A204.1 (cell line): Measurements from ENCODE around the gene CACNG6.
A peak's percentile ranks its signal among the peaks of the same experiment; 100 is the strongest.
"Not testable (repeated sequence)": the region's sequence is repeated elsewhere in the genome, so short reads cannot be mapped to it uniquely, and the experiment has no call there.

ENCODE experiments used
- FAIRE-seq: peaks from 2 replicates; lab custom pipeline; 2012; peaks lifted over from hg19 to GRCh38; lab: Jason Lieb, UNC

CACNG6 gene

DNA sequence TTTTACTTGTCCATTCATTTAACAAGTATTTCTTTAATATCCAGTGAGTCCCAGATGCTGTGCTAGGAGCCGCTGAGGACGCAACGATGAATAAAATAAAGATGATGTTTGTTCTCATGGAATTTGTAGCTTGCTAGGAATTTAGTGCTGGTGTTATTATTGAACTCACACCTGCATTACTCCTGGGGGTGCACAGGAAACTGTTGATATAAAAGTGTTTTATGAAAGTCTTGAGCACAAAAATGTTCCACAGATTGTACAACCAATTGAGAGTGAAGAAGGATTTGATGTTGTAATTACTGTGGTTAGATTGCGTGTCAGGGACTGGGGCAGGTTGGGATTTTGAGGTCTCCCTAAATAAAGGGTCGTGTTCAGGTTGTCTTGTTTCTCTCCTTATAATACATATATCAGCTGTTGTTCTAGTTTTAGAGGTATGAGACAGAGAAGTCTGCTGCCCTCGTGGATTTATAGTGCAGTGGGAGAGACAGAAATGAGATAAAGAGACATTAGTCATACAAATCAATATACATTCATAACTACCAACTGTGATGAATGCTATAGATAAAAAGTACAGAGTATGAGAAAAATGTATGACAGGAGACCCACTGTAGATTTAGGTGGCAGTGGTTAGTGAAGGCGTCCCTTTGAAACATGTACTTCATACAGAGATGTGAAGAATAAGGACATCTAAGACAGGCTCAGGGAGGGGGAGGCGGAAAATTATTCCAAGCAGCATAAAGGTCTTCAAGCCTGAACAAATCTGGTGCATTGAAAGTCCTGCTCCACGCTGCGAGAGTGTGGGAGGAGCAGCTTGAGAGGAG is 11.3 kb downstream of the CACNG6 start:
- FAIRE-seq = no peak

DNA sequence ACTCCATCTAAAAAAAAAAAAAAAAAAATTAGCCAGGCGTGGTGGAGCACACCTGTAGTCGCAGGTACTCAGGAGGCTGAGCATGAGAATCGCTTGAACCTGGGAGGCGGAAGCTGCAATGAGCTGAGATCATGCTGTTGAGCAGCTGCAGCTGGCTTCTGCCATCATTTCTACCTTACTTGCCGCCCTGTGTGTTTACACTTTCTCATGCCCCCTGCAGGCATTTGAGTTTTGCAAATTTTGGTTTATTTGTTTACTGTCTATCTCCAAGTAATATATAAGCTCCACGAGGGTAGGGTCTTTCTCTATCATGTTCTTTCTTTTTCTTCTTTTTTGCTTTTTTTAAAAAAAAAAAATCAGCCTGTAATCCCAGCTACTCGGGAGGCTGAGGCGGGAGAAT is 18.0 kb downstream of the CACNG6 start:
- FAIRE-seq = no peak

DNA sequence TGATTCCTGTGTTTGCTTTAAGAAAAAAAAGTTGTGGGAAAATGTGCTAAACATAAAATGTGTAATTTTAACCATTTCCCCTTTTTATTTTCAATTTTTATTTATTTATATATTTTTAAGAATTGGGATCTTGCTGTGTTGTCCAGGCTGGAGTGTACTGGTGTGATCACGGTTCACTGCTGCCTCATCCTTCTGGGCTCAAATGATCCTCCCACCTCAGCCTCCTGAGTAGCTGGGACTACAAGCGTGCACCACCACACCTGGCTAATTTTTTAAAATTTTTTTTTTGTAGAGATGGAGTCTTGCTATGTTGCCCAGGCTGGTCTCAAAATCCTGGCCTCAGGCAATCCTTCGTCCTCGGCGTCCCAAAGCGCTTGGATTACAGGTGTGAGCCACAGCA is 19.0 kb downstream of the CACNG6 start:
- FAIRE-seq = no peak

- no peak for FAIRE-seq
These were observed 20.2 kb downstream of the CACNG6 start for GRCh38 chr19:54011507-54012211.

DNA sequence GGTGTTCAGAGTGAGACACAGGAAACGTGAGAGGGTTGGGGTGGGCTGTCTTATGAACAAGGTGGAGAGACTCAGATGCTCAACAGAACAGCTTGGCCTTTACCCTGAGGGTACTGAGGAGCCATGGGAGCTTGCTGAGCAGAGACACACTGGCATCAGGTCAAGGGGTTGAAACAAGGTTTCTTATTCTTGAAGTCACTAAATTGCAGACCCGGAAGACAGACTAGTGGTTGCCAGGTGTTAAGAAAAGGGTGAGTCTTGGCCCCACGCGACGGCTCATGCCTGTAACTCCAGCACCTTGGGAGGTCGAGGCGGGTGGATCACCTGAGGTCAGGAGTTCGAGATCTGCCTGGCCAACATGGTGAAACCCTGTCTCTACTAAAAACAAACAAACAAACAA is 22.4 kb downstream of the CACNG6 start:
- no peak for FAIRE-seq

- no peak for FAIRE-seq
These were observed 23.6 kb downstream of the CACNG6 start for GRCh38 chr19:54014920-54015560.

DNA sequence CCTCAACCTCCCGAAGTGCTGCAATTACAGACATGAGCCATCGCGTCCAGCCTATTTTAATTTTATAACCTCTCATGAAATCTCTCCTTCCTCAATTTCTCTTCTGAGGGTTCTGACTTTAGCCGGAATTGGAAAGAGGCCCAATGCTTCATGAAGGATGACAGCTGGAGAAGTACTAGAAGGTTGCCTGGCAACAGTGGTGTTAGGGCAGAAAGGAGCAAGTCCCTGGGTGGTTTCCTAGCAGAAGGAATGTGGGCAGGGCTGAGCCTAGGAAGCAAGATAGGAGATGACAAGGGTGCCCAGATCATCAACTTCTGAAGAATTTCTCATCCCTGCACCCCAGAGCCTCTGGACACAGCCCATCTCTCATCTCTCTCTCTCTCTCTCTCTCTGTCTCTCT is 25.8 kb downstream of the CACNG6 start:
- FAIRE-seq = no peak

- no peak for FAIRE-seq
These were observed 29.9 kb downstream of the CACNG6 start for GRCh38 chr19:54021363-54021762.

- FAIRE-seq = no peak
These were observed 30.5 kb downstream of the CACNG6 start for GRCh38 chr19:54021932-54022331.

DNA sequence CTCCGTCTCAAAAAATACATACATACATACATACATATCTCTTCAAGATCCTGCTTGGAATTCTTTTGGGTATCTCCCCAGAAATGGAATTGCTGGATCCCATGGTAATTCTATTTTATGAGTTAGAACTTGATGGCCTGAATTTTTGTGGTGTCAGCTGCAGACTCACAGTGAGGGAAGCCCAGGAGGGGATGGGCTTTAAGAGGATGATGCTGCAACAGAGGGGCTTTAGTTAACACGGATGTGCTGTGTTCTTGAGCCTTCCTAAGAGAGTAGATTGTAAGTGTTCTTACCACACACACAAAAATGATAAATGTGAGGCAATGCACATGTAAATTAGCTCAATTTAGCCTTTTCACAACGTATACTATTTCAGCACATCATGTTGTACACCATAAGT is 31.8 kb downstream of the CACNG6 start:
- no peak for FAIRE-seq

DNA sequence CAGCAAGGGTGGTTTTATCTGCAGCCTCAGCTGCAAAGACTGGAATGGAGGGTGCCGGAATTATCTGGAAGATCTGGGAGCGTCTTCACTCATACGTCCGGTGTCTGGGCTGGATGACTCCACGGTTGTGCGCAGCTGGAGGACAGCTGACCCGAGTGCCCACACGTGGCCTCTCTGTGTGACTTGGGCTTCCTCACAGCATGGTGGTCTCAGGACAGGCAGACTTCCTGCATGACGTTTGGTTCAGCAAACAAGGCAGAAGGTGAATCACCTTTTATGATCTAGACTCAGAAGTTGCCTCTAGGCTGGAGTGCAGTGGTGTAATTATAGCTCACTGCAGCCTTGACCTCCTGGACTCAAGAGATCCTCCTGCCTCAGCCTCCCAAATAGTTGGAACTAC is 33.2 kb downstream of the CACNG6 start:
- no peak for FAIRE-seq

DNA sequence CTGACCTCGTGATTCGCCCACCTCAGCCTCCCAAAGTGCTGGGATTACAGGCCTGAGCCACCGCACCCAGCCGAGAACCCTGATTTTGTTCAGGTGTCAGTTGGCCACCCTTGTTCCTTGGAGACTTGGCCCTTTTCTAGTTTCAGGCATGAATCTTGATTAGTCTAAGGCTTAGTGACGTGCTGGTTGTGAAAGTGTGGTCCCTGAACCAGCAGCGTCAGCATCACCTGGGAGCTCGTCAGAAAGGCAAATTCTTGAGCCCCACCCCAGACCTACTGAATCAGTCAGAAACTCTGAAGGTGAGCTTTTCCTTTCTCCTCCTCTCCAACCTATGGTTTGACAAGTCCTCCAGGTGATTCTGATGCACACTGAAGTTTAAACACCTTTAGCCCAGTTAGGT is 35.2 kb downstream of the CACNG6 start:
- FAIRE-seq = no peak

- no peak for FAIRE-seq
These were observed 37.9 kb downstream of the CACNG6 start for GRCh38 chr19:54029301-54029700.

DNA sequence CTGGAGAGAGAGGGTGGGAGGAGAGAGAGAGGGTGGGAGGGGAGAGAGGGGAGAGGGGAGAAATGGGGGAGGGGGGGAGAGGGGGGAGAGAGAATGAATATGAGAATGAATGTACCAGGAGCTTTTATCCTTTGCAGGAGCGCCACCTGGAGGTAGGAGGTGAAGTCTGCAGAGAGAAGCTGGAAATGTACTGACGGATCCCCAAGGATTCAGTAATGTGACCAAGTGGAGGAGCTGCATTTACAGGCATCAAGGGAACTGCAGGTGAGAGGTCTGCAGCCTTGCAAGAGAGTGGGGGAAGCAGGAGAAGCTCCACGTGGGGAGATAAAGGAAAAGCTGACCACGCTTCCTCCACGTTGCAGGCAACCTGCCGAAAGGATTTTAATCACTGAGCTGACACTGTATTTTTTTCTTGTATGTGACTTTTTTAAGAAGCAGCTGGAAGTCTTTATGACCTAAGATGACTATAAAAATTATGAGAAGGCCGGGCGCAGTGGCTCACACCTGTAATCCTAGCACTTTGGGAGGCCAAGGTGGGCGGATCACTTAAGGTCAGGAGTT is 38.6 kb downstream of the CACNG6 start:
- FAIRE-seq = no peak

- peak; percentile 23 for FAIRE-seq
These were observed 39.6 kb downstream of the CACNG6 start for GRCh38 chr19:54030895-54031586.

DNA sequence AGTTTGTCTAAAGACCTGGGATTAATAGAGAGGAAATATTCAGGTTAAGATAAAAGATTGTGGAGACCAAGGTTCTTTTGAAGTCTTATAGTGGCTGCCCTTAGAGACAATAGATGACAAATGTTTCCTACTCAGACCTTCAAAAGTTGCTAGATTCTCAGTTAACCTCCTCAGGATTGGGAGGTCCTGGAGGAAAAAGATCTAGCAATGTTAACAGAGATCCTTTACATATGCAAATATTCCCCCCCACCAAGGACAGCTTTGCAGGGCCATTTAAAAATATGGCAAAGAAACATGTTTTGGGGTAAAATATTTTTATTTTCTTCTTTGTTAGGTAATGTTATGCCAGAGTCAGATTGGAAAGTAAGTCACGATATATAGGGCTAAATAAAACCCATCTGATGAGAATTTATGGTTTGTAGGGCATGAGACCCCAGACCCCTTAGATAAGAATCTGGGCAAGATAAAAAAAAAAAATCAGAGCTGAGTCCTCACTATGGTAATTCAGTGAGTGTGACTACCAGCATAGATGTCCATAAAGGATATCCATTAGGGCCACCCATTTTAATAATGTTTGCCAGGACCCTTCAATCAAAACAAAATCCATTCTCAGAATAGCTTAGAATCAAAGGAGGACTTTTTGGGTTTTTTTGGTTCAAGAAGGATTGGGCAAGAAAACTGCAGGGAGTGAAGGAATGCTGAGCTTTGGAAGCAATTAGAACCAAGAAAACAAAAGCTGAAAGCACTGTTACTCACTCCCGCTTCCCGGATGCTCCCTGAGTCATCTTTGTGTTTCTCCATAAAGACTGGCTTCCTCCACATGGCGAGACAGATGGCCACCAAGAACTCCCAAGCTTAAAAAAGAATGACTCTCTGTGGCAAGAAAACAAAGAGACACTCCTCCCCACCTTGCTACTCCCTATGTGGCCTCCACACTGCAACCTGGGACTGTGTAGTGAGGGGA is 44.1 kb downstream of the CACNG6 start:
- no peak for FAIRE-seq

- FAIRE-seq = not testable (repeated sequence)
These were observed 45.1 kb downstream of the CACNG6 start for GRCh38 chr19:54036542-54036941.

DNA sequence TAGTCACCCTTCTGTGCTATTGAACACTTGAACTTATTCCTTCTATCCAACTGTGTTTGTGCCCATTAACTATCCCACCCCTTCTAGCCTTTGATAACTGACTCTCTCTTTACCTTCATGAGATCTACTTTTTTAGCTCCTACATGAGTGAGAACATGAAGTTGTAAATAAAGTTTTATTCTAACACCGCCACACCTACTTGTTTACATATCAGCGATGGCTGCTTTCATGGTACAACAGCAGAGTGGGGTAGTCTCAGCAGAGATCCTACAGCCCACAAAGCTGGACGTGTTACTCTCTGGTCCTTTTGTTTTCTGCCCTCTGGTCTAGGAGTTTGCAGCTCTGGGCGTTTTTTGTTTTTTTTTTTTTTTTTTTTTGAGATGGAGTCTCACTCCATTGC is 48.6 kb downstream of the CACNG6 start:
- FAIRE-seq = no peak

- FAIRE-seq = no peak
These were observed 50.7 kb downstream of the CACNG6 start for GRCh38 chr19:54041969-54042606.

DNA sequence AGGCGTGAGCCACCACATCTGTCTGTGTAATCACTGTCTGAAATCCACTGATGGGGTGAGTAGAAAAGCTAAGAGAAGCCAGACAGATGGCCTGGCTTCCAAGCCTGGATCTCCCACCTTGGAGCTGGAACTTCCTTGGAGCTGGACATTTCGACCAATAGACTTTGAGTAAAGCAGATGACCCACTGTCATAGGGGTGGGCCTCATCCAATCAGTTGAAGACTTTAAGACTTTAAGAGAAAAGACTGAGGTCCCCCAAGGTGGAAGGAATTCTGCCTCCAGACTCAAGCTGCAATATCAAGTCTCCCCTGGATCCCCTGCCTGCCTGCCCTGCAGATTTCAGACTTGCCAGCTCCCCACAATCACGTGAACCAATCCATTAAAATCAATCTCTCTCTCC is 51.6 kb downstream of the CACNG6 start:
- no peak for FAIRE-seq

DNA sequence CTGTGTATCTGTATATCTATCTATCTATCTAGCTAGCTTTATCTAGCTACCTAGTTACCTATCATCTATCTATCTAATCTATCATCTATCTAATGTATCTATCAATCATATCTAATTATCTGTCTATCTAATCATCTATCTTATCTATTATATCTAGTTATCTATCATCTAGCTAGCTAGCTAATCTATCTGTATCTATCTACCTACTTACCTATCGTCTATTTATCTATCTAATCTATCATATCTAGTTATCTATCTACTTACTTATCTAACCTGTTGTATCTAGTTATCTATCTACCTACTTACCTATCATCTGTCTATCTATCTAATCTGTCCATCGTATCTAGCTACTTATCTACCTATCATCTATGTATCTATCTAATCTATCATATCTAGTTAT is 54.3 kb downstream of the CACNG6 start:
- FAIRE-seq = peak; percentile 58
